HUES64 (cell line): ENCODE results near the gene BAIAP2L1.

Source experiments
- H3K27ac ChIP-seq: 2 replicates; pipeline ENCODE4 v1.7.0; 2013; ENCODE audit warnings: low read depth, low read length, inconsistent platforms
- H3K27me3 ChIP-seq: 2 replicates; pipeline ENCODE4 v1.6.1; 2013; ENCODE audit warnings: mild to moderate bottlenecking, low read length; ENCODE audit not compliant: insufficient read depth
- H3K36me3 ChIP-seq: 2 replicates; pipeline ENCODE4 v1.6.1; 2013; ENCODE audit warnings: mild to moderate bottlenecking, low read length; ENCODE audit not compliant: insufficient read depth
- H3K4me1 ChIP-seq: 2 replicates; pipeline ENCODE4 v1.6.1; 2013; ENCODE audit warnings: mild to moderate bottlenecking, low read length, moderate library complexity; ENCODE audit not compliant: insufficient read depth
- H3K4me3 ChIP-seq: 2 replicates; pipeline ENCODE4 v1.5.1; 2013; ENCODE audit warnings: mild to moderate bottlenecking, low read length, moderate library complexity
- H3K9ac ChIP-seq: 2 replicates; pipeline ENCODE4 v1.6.1; 2013; ENCODE audit warnings: mild to moderate bottlenecking, low read depth, low read length
- H3K9me3 ChIP-seq: 2 replicates; pipeline ENCODE4 v1.6.1; 2013; ENCODE audit warnings: low read depth, low read length; ENCODE audit not compliant: insufficient read depth
- WGBS: fragments of 150-250, 120-280 bp; methylation state at CpG from one replicate; pipeline ENCODE4 v1.1.7; 2013; ENCODE audit warnings: missing lambda C conversion rate; 5-methylcytosine and 5-hydroxymethylcytosine counted together

Gene BAIAP2L1

DNA sequence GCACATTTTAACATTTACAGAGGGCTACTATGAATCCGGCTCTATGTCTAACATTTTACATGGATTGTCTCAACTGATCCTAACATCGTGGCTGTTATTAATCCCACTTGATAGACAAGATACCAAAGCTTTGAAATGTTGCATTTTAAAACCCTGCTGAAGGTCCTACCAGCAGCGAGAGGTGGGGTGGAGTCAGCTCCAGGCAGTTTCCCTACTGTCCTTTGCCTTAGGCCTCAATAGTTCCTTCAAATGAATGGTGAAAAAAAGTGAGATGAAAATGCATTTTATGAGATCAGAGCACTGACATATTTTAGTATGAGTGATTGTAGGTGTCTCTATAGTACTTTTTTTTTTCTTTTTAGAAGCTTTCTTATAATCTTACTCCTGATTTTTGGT is 26.6 kb downstream of the BAIAP2L1 start:
- no peak overlapping the region for H3K27ac ChIP-seq
- no peak overlapping the region for H3K4me3 ChIP-seq
- no peaks in the 10 kb centered on the region for H3K36me3 ChIP-seq
- H3K9ac ChIP-seq = no peak overlapping the region
- 97% methylated on average over 3 of the region's 3 CpGs for WGBS
- H3K27me3 ChIP-seq = no peaks in the 10 kb centered on the region
- H3K4me1 ChIP-seq = peaks cover 2% of the 10 kb centered on the region; the same call in 1 of the 2 replicates
- no peaks in the 10 kb centered on the region for H3K9me3 ChIP-seq

DNA sequence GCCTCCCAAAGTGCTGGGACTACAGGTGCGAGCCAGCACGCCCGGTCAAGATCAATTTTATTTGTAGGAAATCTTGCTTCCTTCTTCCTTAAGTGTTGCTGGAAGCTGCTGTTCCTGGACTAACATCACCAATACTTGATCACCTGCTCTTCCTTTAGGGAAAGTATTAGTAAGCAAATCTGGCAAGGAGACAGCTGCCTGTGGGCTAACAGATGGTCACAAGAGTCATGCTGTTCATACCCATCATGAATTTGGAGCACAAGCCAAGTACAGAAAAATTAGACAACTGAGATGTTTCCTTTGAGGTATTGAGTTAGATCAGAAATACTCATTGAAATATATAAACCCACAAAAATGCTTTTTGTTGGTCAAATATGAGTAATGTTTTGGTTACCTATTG is 27.9 kb downstream of the BAIAP2L1 start:
- Histone ChIP-seq H3K9ac (no peak overlapping the region), H3K9me3 (no peaks in the 10 kb centered on the region), H3K4me3 (no peak overlapping the region), H3K27ac (no peak overlapping the region), H3K36me3 (no peaks in the 10 kb centered on the region), H3K4me1 (peaks cover 4% of the 10 kb centered on the region; the same call in 1 of the 2 replicates), H3K27me3 (no peaks in the 10 kb centered on the region)
- WGBS = 98% methylated on average over 3 of the region's 3 CpGs

DNA sequence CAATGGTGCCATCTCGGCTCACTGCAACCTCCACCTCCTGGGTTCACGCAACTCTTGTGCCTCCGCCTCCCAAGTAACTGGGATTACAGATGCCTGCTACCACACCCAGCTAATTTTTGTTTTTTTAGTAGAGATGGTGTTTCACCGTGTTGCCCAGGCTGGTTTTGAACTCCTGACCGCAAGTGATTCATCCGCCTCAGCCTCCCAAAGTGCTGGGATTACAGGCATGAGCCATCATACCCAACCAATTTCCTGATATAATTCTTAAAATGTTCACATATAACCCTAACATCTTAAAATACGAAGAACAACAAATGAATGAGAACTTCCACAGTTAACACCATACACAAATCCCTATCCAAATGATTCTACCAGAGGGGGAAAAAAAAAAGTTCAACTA is 31.2 kb downstream of the BAIAP2L1 start:
- WGBS = 95% methylated on average over 7 of the region's 7 CpGs
- no peak overlapping the region for H3K27ac ChIP-seq

DNA sequence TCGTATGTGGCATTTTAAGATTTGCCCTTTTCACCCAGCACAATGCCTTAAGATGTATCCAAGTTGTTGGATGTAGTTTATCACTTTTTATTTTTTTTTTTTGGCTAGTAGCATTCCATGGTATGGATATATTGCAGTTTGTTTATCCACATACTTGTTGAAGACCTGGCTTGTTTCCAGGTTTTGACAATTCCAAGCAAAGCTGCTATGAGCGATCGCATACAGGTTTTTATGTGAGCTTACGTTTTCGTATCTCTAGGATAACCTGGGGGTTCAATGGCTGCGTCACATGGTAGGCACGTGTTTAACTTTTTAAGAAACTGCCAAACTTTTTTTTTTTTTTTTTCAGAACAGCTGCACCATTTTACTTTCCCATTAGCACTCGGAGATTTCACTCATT is 32.2 kb downstream of the BAIAP2L1 start:
- peaks cover 5% of the 10 kb centered on the region; the same call in 1 of the 2 replicates for H3K4me1 ChIP-seq
- H3K9ac ChIP-seq = no peak overlapping the region
- WGBS = 96% methylated on average over 8 of the region's 8 CpGs
- H3K9me3 ChIP-seq = no peaks in the 10 kb centered on the region
- H3K27ac ChIP-seq = no peak overlapping the region
- H3K4me3 ChIP-seq = no peak overlapping the region
- no peaks in the 10 kb centered on the region for H3K36me3 ChIP-seq
- no peaks in the 10 kb centered on the region for H3K27me3 ChIP-seq

More for the DNA sequence above, 31.2 kb downstream of the BAIAP2L1 start:
- Histone ChIP-seq H3K4me1 (peaks cover 4% of the 10 kb centered on the region; the same call in 1 of the 2 replicates), H3K9ac (no peak overlapping the region), H3K9me3 (no peaks in the 10 kb centered on the region), H3K36me3 (no peaks in the 10 kb centered on the region), H3K4me3 (no peak overlapping the region), H3K27me3 (no peaks in the 10 kb centered on the region)

DNA sequence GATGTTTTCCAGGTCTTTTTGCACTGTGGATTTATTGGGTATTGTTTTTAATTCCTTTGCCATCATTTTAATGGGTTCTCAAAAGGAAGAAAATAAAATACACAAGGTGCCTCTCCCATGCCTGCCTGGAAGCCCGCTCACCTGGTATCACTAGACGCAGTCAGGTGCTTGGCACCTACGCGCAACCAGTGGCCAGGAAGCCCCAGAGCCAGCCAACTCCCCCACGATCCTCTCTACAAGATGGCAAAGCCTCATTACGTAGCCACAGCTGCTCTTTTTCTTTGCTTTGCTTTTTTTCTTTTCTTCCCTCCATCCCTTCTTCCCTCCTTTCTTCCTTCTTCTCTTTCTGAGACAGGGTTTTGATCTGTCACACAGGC is 34.3 kb downstream of the BAIAP2L1 start:
- Histone ChIP-seq H3K27ac (no peak overlapping the region), H3K27me3 (no peaks in the 10 kb centered on the region), H3K4me1 (peaks cover 20% of the 10 kb centered on the region), H3K4me3 (no peak overlapping the region), H3K36me3 (no peaks in the 10 kb centered on the region), H3K9ac (no peak overlapping the region), H3K9me3 (no peaks in the 10 kb centered on the region)
- WGBS = 95% methylated on average over 6 of the region's 6 CpGs

DNA sequence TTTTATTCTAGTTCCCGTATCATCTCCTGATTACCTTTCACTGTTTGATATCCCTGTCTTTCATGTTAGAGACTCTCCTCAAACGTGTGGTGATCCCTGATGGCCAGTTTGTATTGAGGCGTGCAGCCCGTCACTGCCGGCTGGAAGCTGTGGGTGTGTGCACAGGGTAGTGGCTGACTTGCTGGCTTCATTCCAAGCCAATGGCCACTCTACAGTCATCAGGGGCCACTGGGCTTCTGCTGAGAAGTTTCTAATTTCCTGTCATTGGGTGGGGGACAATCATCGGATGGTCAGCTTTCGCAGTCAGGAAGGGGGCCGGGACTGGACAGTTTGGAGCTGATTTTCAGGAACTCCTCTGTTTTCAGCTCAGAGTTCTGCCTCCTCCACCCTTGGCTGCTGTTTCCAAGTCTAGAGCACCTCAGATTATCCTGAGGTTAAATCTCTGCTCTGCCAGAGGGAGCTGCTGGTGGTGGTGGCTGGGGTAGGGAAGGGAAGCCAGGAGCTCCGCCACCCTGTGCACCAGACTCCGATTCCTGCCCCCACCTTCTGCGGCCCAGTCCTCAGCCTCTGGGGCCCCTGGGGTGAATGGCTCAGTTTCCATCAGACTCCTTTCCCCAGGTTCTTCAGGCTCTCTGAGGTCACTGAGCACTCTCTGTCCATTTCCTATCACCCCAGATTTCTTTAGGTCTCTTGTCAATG is 34.9 kb downstream of the BAIAP2L1 start:
- 97% methylated on average over 11 of the region's 11 CpGs for WGBS
- Histone ChIP-seq H3K27me3 (no peaks in the 10 kb centered on the region), H3K4me3 (no peak overlapping the region), H3K9ac (no peak overlapping the region), H3K4me1 (peaks cover 20% of the 10 kb centered on the region), H3K27ac (no peak overlapping the region), H3K9me3 (no peaks in the 10 kb centered on the region), H3K36me3 (no peaks in the 10 kb centered on the region)

DNA sequence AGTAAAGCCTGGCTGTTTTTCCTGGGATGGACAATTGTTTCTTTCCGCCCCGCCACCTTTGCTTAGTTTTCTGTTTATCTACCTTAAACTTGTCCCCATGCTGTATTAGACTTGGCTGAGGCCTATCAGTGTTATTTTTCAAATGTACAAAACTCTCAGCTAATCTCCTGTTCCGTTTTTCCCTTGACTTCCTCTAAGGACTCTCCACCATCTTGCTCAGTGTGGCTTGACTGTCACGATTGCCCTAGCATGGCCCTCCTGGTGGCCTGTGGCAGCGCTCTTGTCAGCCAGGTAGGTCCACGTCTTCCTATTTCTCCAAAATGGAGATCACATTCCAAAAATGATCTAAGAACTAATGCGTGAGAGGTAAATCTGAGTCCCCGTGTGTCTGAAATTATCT is 36.7 kb downstream of the BAIAP2L1 start:
- no peak overlapping the region for H3K27ac ChIP-seq
- 91% methylated on average over 8 of the region's 8 CpGs for WGBS
- H3K9ac ChIP-seq = no peak overlapping the region

DNA sequence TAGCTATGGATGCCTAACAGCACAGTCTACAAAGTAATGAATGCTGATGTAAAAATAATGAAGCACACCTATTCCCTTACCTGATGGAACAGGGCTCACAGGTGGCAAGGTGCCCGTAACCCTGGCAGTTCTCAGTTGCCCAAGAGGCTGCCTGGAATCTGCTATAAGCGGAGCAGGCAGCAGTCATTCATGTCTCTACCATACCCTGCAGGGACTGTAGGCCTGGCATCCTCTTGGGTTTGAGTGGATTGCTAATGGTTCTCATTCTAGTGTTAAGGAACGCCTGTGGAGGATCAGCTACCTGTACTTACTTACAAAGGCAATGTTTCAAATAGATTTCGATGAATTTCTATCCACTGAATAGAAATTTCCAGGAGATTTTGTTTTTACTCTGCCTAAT is 38.4 kb downstream of the BAIAP2L1 start:
- H3K4me3 ChIP-seq = no peak overlapping the region
- H3K4me1 ChIP-seq = peaks cover 25% of the 10 kb centered on the region
- no peaks in the 10 kb centered on the region for H3K9me3 ChIP-seq
- no peaks in the 10 kb centered on the region for H3K36me3 ChIP-seq
- H3K9ac ChIP-seq = no peak overlapping the region
- H3K27me3 ChIP-seq = no peaks in the 10 kb centered on the region
- WGBS = 55% methylated on average over 4 of the region's 4 CpGs
- H3K27ac ChIP-seq = no peak overlapping the region

More for the DNA sequence above, 36.7 kb downstream of the BAIAP2L1 start:
- no peak overlapping the region for H3K4me3 ChIP-seq
- peaks cover 26% of the 10 kb centered on the region for H3K4me1 ChIP-seq
- no peaks in the 10 kb centered on the region for H3K27me3 ChIP-seq
- no peaks in the 10 kb centered on the region for H3K36me3 ChIP-seq
- H3K9me3 ChIP-seq = no peaks in the 10 kb centered on the region

DNA sequence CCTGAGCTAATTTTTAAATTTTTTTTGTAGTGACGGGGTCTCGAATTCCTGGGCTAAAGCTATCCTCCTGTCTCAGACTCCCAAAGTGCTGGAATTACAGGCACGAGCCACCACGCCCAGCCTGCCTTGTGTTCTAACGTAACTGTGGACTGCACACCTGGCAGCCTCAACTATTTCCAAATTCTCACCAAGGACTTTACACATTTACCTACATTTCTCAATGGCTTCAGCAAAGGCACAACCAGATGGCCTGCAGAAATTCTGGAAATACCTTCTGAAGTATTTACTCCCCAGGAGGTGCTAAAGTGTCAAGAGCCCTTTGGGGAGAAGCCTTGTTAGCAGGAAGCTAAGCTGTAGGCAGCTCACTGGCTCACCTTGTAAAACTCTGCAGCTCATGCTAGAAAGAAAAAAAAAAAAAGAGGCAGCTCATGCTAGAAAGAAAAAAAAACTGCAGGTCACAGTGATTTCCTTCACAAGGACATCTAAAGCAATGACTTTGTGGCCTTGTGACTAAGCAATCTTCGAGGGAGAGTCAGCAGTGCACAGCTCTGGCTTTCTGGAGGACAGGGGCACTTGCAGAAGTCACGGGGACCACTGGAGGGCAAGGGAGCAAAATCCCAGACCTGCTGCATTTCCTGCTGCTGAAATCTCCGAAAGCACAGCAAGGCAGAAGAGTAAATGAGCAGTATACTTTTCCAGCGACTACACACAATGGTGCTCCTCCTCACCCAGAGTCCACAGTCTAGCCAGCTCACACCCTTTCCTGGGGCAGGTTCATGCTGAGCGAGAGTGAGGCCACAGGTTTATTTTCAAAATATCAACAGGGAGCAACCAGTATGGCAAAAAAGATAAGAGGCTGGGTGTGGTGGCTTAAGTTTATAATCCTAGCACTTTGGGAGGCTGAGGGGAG is 40.4 kb downstream of the BAIAP2L1 start:
- Histone ChIP-seq H3K27ac (peak overlapping the region; percentile 88), H3K27me3 (no peaks in the 10 kb centered on the region), H3K36me3 (no peaks in the 10 kb centered on the region), H3K4me3 (no peak overlapping the region), H3K9me3 (no peaks in the 10 kb centered on the region), H3K4me1 (peaks cover 25% of the 10 kb centered on the region), H3K9ac (peak overlapping the region; percentile 29; the same call in 1 of the 2 replicates)
- WGBS = 68% methylated on average over 10 of the region's 10 CpGs

DNA sequence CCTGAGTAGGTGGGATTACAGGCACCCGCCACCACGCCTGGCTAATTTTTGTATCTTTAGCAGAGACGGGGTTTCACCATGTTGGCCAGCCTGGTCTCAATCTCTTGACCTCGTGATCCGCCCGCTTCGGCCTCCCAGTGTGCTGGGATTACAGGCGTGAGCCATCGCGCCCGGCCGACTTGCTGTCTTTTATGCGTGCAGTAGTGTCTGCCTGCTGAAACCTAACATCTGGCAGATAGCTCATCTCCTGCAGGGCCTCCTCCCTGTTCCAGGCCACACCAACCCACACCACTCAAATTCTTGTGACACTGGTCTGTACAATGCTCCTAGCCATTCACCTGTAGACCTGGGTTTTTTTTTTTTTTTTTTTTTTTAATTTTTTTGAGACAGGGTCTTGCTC is 41.5 kb downstream of the BAIAP2L1 start:
- peaks cover 33% of the 10 kb centered on the region for H3K4me1 ChIP-seq
- no peak overlapping the region for H3K4me3 ChIP-seq
- no peak overlapping the region for H3K27ac ChIP-seq
- H3K9me3 ChIP-seq = no peaks in the 10 kb centered on the region
- 95% methylated on average over 13 of the region's 13 CpGs for WGBS
- no peak overlapping the region for H3K9ac ChIP-seq
- H3K36me3 ChIP-seq = peaks cover 5% of the 10 kb centered on the region; the same call in 1 of the 2 replicates
- no peaks in the 10 kb centered on the region for H3K27me3 ChIP-seq

DNA sequence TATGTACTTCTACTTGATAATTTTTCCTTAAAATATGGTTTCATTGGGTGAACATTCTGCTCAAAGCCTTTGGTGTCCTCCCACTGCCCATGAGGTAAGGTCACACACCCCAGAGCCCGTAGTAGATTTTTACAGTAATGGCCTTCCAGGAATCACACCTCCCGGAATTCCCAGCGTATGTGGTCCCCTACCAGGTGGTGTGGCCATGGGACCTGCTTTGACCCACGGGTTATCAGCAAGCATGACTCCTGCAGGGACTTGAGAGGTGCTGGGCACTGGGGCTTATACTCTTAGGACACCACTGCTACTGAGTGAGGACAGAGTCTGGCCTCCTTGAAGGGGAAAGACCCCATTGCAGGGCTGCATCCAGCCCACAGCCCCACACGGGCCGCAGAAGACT is 42.2 kb downstream of the BAIAP2L1 start:
- H3K4me1 ChIP-seq = peaks cover 37% of the 10 kb centered on the region
- H3K4me3 ChIP-seq = no peak overlapping the region
- WGBS = 95% methylated on average over 6 of the region's 6 CpGs
- no peak overlapping the region for H3K27ac ChIP-seq
- peaks cover 5% of the 10 kb centered on the region; the same call in 1 of the 2 replicates for H3K36me3 ChIP-seq
- no peak overlapping the region for H3K9ac ChIP-seq
- no peaks in the 10 kb centered on the region for H3K9me3 ChIP-seq
- H3K27me3 ChIP-seq = no peaks in the 10 kb centered on the region
